ENCODE data around the gene MYCT1. TPM values are rescaled to one million over a fixed set of nuclear protein-coding genes. Genes with fewer than 3 reads are reported as not detected.

Gene MYCT1
- total and polyA plus RNA-seq, 2 of the 8 experiments (the other 6 are each of a cell fraction or from before 2014, with no cell fraction given), result 0.39 to 3.3 TPM

DNA sequence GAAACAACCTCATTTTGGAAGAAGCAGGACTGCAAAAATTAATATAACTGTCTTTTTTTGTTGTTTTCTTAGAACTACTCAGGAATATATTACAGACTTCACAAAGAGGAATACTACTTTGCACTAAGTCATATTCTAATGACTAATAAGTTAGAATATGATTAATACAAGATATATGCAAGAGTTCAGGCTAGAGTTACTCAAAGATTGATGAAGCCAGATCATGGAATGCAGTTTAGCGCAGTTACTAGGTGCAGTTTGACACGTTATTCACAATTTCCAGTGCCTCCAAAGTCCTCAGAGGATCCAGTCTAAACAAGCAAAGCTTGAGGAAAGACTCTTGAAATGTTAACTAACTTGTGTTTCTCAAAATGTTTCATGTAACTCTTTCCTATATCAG is 1.2 kb upstream of the MYCT1 start:
- CTCF ChIA-PET (ENCODE audit: partially characterized antibody), result no interaction called here
- no peak overlapping the region for H3K27ac ChIP-seq (ENCODE audit: low read depth, low read length)

More for the DNA sequence above, 1.2 kb upstream of the MYCT1 start:
- H4K20me1 ChIP-seq (replicated peaks in 1 of 2; ENCODE audit: control insufficient read depth in 1 of 2, insufficient read depth in 2 of 2, low read length in 2 of 2), result no peaks in the 10 kb centered on the region
- no peaks in the 10 kb centered on the region for H3K4me1 ChIP-seq (replicated peaks in 1 of 4; ENCODE audit: control insufficient read depth in 3 of 4, insufficient read depth in 4 of 4, low read length in 3 of 4)
- H2BK120ac ChIP-seq (replicated peaks; ENCODE audit: low read depth, low read length), result no peak overlapping the region
- H3K79me1 ChIP-seq (ENCODE audit: low read depth, low read length), result no peaks in the 10 kb centered on the region
- H4K5ac ChIP-seq (ENCODE audit: insufficient read length, low read depth, low read length), result no peak overlapping the region
- H2AK5ac ChIP-seq (ENCODE audit: low read depth, low read length), result no peak overlapping the region
- no peak overlapping the region for H2BK20ac ChIP-seq (ENCODE audit: low read length)
- no peak overlapping the region for H3K18ac ChIP-seq (ENCODE audit: extremely low read depth, low read length)
- H3K9me3 ChIP-seq (ENCODE audit: insufficient read depth in 2 of 2, low read depth in 1 of 2, low read length in 1 of 2), result no peaks in the 10 kb centered on the region
- DNase-seq (ENCODE audit: low read depth in 1 of 2, low spot score in 2 of 2) (no peak), FAIRE-seq (no peak)
- no peak overlapping the region for H2BK12ac ChIP-seq (ENCODE audit: low read depth, low read length)
- no peak overlapping the region for H3K4me3 ChIP-seq (ENCODE audit: extremely low read depth in 1 of 4, insufficient read depth in 2 of 4, low read depth in 3 of 4, low read length in 4 of 4)
- no peak overlapping the region for H4K91ac ChIP-seq (replicated peaks; ENCODE audit: insufficient read length, low read length)
- POLR2A ChIA-PET (ENCODE audit: partially characterized antibody), result no interaction called here
- no peak overlapping the region for H3K23ac ChIP-seq (ENCODE audit: insufficient read length)
- H3K4me2 ChIP-seq (ENCODE audit: insufficient read depth in 1 of 2, low read depth in 2 of 2, low read length in 2 of 2), result no peak overlapping the region
- no peak overlapping the region for H3K56ac ChIP-seq (replicated peaks; ENCODE audit: insufficient read length, low read depth, low read length)
- H3K4ac ChIP-seq (replicated peaks; ENCODE audit: insufficient read length, low read depth, low read length), result no peak overlapping the region
- no peaks in the 10 kb centered on the region for H3K36me3 ChIP-seq (ENCODE audit: control insufficient read depth in 2 of 4, insufficient read depth in 4 of 4, low read length in 3 of 4)
- peaks cover 0 to 1% (median 0%) of the 10 kb centered on the region in 4 experiments; a peak in 1 of 7 replicates for H3K27me3 ChIP-seq (replicated peaks in 1 of 4; ENCODE audit: control insufficient read depth in 3 of 4, extremely low read depth in 1 of 4, insufficient read depth in 3 of 4, low read length in 3 of 4)
- H3K23me2 ChIP-seq (ENCODE audit: low read depth, low read length), result no peaks in the 10 kb centered on the region
- H2BK15ac ChIP-seq (ENCODE audit: low read length), result no peak overlapping the region
- 98% methylated on average over 2 of the region's 2 CpGs; no CpG with 5 or more reads in 1 of the 2 experiments for WGBS, 2 experiments (ENCODE audit: extremely low coverage in 1 of 2, insufficient coverage in 1 of 2, insufficient read length in 1 of 2, insufficient replicate concordance in 2 of 2, low coverage in 1 of 2, low lambda C conversion rate in 2 of 2, missing lambda C conversion rate in 1 of 2)
- H3K14ac ChIP-seq (ENCODE audit: insufficient read length), result no peak overlapping the region
- TF ChIP-seq RBBP5 (IDR thresholded peaks at IDR 0.05; ENCODE audit: borderline replicate concordance, low read depth, low read length), result no peak
- no peak for TF ChIP-seq TEAD4 (IDR thresholded peaks at IDR 0.05; ENCODE audit: low read depth, low read length)
- TF ChIP-seq ATF2 (IDR thresholded peaks at IDR 0.05; ENCODE audit: low read length), result no peak
- TF ChIP-seq EGR1 (IDR thresholded peaks at IDR 0.05; ENCODE audit: borderline replicate concordance, low read depth, low read length), result no peak
- no peak for TF ChIP-seq HDAC6 (IDR thresholded peaks at IDR 0.05; ENCODE audit: low read depth, low read length)
- no peak for TF ChIP-seq BACH1 (IDR thresholded peaks at IDR 0.05; ENCODE audit: low read length)
- no peak for TF ChIP-seq POU5F1 (IDR thresholded peaks at IDR 0.05; ENCODE audit: low read depth, low read length)
- no peak for TF ChIP-seq CHD2 (IDR thresholded peaks at IDR 0.05; ENCODE audit: low read length)
- TF ChIP-seq KDM1A (IDR thresholded peaks at IDR 0.05; ENCODE audit: borderline replicate concordance, low read length), result no peak
- TF ChIP-seq TBP (IDR thresholded peaks at IDR 0.05; ENCODE audit: low read depth, low read length), result no peak
- no peak for TF ChIP-seq SP4 (IDR thresholded peaks at IDR 0.05; ENCODE audit: low read length)
- peak overlapping the region; percentile 87; the same call in 1 of the 2 replicates for H2AFZ ChIP-seq (ENCODE audit: low read length)
- H4K8ac ChIP-seq (ENCODE audit: extremely low read depth, insufficient read depth, low read length), result no peak overlapping the region
- no peak overlapping the region for H3K9ac ChIP-seq (replicated peaks in 1 of 4; ENCODE audit: extremely low read depth in 1 of 4, low read depth in 3 of 4, low read length in 3 of 4)
- no peaks in the 10 kb centered on the region for H3K79me2 ChIP-seq (ENCODE audit: control insufficient read depth in 1 of 2, insufficient read depth in 2 of 2, low read length in 2 of 2)
- H2BK5ac ChIP-seq (ENCODE audit: low read depth, low read length), result no peak overlapping the region
